Parathyroid adenoma (tissue), 2 donors: ENCODE results near the gene STAT1.

ENCODE experiments used
- H2AFZ ChIP-seq: fragments of 300-600 bp; sonication (generic); one replicate; pipeline ENCODE4 v1.7.0; 2017; ENCODE audit warnings: antibody characterized with exemption, mild to moderate bottlenecking
- H3K27ac ChIP-seq: fragments of 300-600 bp; sonication (generic); one replicate; pipeline ENCODE4 v1.7.0; 2017
- H3K27me3 ChIP-seq: fragments of 300-600 bp; sonication (generic); one replicate; pipeline ENCODE4 v1.7.0; 2017; ENCODE audit warnings: low read length; ENCODE audit not compliant: control insufficient read depth, insufficient read depth
- H3K36me3 ChIP-seq: fragments of 300-600 bp; sonication (generic); one replicate; pipeline ENCODE4 v1.7.0; 2017; ENCODE audit warnings: low read length; ENCODE audit not compliant: control insufficient read depth, insufficient read depth
- H3K4me1 ChIP-seq: fragments of 300-600 bp; sonication (generic); one replicate; pipeline ENCODE4 v1.7.0; 2017; ENCODE audit warnings: control low read depth
- H3K4me2 ChIP-seq: fragments of 300-600 bp; sonication (generic); one replicate; pipeline ENCODE4 v1.7.0; 2017; ENCODE audit warnings: low read length
- H3K4me3 ChIP-seq: fragments of 300-600 bp; sonication (generic); one replicate; pipeline ENCODE4 v1.7.0; 2017; ENCODE audit warnings: low read depth, low read length
- H3K79me2 ChIP-seq: fragments of 300-600 bp; sonication (generic); one replicate; pipeline ENCODE4 v1.7.0; 2017; ENCODE audit warnings: control low read depth
- H3K9ac ChIP-seq: fragments of 300-600 bp; sonication (generic); one replicate; pipeline ENCODE4 v1.7.0; 2017; ENCODE audit warnings: mild to moderate bottlenecking
- H3K9me3 ChIP-seq: fragments of 300-600 bp; sonication (generic); one replicate; pipeline ENCODE4 v1.7.0; 2017; ENCODE audit warnings: low read length; ENCODE audit not compliant: control insufficient read depth
- CTCF ChIP-seq: fragments of 300-600 bp; sonication (generic); IDR thresholded peaks from one replicate; pipeline ENCODE4 v1.7.0; 2017; ENCODE audit warnings: antibody characterized with exemption, mild to moderate bottlenecking
- donor health status: primary hyperparathyroidism.

STAT1 gene

GRCh38 chr2:191056228-191056627 lies 42.3 kb upstream of the STAT1 start:
- Histone ChIP-seq H3K9ac (no peak overlapping the region), H3K36me3 (no peaks in the 10 kb centered on the region), H3K79me2 (no peaks in the 10 kb centered on the region), H3K27ac (no peak overlapping the region), H3K4me3 (no peak overlapping the region), H3K4me1 (no peaks in the 10 kb centered on the region), H2AFZ (no peak overlapping the region), H3K27me3 (no peaks in the 10 kb centered on the region), H3K9me3 (no peaks in the 10 kb centered on the region), H3K4me2 (no peak overlapping the region)
- no peak for TF ChIP-seq CTCF

GRCh38 chr2:191053256-191053655 lies 39.3 kb upstream of the STAT1 start:
- H2AFZ ChIP-seq, result no peak overlapping the region
- no peaks in the 10 kb centered on the region for H3K27me3 ChIP-seq
- H3K27ac ChIP-seq, result no peak overlapping the region
- no peaks in the 10 kb centered on the region for H3K36me3 ChIP-seq
- H3K4me1 ChIP-seq, result no peaks in the 10 kb centered on the region
- no peaks in the 10 kb centered on the region for H3K9me3 ChIP-seq
- H3K9ac ChIP-seq, result no peak overlapping the region
- no peaks in the 10 kb centered on the region for H3K79me2 ChIP-seq
- H3K4me3 ChIP-seq, result no peak overlapping the region
- TF ChIP-seq CTCF, result no peak
- no peak overlapping the region for H3K4me2 ChIP-seq

GRCh38 chr2:191051825-191052778 lies 38.1 kb upstream of the STAT1 start:
- Histone ChIP-seq H3K4me3 (no peak overlapping the region), H3K27me3 (no peaks in the 10 kb centered on the region), H3K27ac (no peak overlapping the region), H3K4me2 (no peak overlapping the region), H3K4me1 (no peaks in the 10 kb centered on the region), H3K9me3 (no peaks in the 10 kb centered on the region), H3K36me3 (no peaks in the 10 kb centered on the region), H3K9ac (no peak overlapping the region), H3K79me2 (no peaks in the 10 kb centered on the region), H2AFZ (no peak overlapping the region)
- peak; percentile 73 for TF ChIP-seq CTCF

GRCh38 chr2:191051177-191051576 lies 37.2 kb upstream of the STAT1 start:
- Histone ChIP-seq H2AFZ (no peak overlapping the region), H3K4me3 (no peak overlapping the region), H3K27me3 (no peaks in the 10 kb centered on the region), H3K4me1 (no peaks in the 10 kb centered on the region), H3K9me3 (no peaks in the 10 kb centered on the region), H3K79me2 (no peaks in the 10 kb centered on the region), H3K9ac (no peak overlapping the region), H3K27ac (no peak overlapping the region), H3K4me2 (no peak overlapping the region), H3K36me3 (no peaks in the 10 kb centered on the region)
- no peak for TF ChIP-seq CTCF

GRCh38 chr2:191050640-191050987 lies 36.6 kb upstream of the STAT1 start:
- Histone ChIP-seq H3K4me1 (no peaks in the 10 kb centered on the region), H3K36me3 (no peaks in the 10 kb centered on the region), H3K9me3 (no peaks in the 10 kb centered on the region), H2AFZ (no peak overlapping the region), H3K4me3 (no peak overlapping the region), H3K4me2 (no peak overlapping the region), H3K27ac (no peak overlapping the region), H3K79me2 (no peaks in the 10 kb centered on the region), H3K9ac (no peak overlapping the region), H3K27me3 (no peaks in the 10 kb centered on the region)
- TF ChIP-seq CTCF, result no peak
